Keratinocyte (primary cell): ENCODE measurements around the gene FBN1.

Experiments used
- CTCF ChIP-seq, 3 experiments: IDR thresholded peaks in 1 of 3; conservative IDR thresholded peaks in 1 of 3; optimal IDR thresholded peaks in 1 of 3; 2 replicates in 2 of 3; 3 replicates in 1 of 3; pipeline versions ENCODE3 to v1.5.1; 2011; ENCODE audit warnings: low read length in 3 of 3, mild to moderate bottlenecking in 3 of 3, moderate library complexity in 2 of 3, control low read depth in 1 of 3, inconsistent platforms in 1 of 3; ENCODE audit not compliant: insufficient read depth in 2 of 3; ENCODE audit errors: extremely low read depth in 1 of 3
- EZH2 ChIP-seq: IDR thresholded peaks from one replicate; pipeline ENCODE4 v1.6.1; 2012; ENCODE audit warnings: inconsistent platforms, mild to moderate bottlenecking, low read length, moderate library complexity

DNA sequence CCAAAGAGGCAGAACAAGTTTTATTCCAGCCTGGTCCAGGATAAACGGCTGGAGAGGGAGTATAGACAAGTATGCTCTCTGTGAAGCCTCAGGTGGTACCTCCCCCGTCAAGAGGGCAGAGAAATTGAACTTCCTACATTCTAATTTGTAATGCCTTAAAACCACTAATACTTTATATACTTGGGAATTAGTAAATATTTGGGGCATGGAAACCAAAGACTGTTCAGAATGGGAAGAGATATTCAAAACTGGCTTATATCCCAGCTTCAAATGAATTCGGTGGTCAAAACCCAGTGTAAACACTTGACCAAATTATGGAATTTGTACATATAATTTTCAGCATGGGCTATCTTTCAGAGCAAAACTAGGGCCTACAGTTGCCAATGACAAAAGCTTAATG lies 122.6 kb downstream of the FBN1 start:
- TF ChIP-seq CTCF (optimal IDR thresholded peaks at IDR 0.05 in 1 of 3, IDR thresholded peaks at IDR 0.05 in 1 of 3, conservative IDR thresholded peaks at IDR 0.05 in 1 of 3; ENCODE audit: extremely low read depth in 1 of 3, insufficient read depth in 2 of 3, low read length in 3 of 3) (no peak), EZH2 (no peak)
